Stimulated activated CD4-positive, alpha-beta T cell treated with anti-CD3 and anti-CD28 coated beads, Interleukin-2, amount 100 ng/mL, for 4 hours (primary cell): ENCODE measurements around the gene SEM1.
"Not testable (repeated sequence)": the region's sequence is repeated elsewhere in the genome, so short reads cannot be mapped to it uniquely, and the experiment has no call there.

Experiments used
- DNase-seq: peaks from one replicate; pipeline ENCODE4 v3.0.0-alpha.2; 2020; ENCODE audit warnings: low read depth

The SEM1 gene

DNA sequence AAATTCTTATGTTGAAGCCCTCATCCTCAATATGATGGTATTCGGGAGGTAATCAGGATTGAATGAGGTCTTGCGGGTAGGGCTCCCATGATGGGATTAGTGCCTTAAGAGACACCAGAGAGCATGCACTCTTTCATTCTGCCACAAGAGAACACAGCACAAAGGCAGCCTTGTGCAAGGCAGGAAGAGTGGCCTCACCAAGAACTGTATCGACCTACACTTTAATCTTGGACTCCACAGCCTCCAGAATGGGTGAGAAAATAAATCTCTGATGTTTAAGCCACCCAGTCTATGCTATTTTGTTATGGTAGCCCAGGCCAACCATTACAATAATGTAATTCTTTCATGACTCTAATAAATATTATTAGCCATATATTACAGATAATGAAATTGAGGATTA is 8.4 kb downstream of the SEM1 start:
- DNase-seq: no peak

DNA sequence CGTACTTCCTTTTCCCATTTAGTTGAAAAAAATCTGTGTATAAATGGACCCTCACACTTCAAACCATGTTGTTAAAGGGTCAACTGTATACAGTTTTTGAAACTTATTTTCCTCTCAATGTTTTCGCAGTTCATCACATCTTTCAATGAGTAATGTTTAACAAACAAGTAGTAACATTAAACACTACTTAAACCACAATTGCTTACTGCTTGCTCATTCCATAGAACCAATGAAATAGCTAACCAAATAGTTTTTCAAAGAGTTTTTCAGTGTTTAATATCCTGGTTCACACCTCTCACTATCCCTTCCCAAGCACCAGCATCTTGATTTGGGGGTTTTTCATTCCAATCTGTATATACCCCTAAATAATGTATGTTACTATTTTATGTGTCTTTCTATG is 9.1 kb downstream of the SEM1 start:
- no peak for DNase-seq

DNA sequence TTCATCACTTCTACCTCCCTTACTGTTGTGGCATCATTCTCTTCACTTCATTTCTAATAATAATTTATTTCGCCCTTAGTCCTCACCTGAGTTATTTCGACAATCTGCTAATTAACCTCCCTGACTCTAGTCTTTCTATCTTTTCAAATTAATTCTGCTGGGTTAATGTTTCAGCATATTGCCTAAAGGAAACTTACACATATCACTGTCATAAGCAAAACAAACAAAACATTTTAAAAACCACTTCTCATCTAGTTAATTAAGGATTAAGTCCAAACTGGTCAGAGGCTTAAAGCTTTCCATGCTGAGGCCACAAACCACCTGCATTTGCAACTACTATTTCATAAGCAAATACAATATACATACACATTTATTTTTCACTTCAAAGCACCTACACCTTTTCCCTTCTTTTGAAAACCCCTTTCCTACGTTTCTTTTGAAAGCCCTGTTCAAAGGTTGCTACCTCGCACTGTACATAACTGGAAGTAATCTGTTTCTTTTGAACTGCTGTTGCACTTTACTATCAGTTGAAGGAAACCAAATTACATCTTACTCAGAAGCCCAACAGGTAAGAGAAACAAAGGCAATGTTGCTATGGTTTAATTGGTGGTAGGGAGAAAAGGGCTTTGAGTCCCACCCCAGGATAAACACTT is 10.3 kb downstream of the SEM1 start:
- DNase-seq: no peak

DNA sequence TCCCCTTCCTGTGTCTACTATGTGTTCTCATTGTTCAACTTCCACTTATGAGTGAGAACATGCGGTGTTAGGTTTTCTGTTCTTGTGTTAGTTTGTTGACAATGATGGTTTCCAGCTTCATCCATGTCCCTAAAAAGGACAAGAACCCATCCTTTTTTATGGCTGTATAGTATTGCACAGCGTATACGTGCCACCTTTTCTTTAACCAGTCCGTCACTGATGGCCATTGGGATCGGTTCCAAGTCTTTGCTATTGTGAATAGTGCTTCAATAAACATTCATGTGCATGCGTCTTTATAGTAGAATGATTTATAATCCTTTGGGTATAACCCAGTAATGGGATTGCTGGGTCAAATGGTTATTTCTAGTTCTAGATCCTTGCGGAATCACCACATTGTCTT is 11.2 kb downstream of the SEM1 start:
- DNase-seq: not testable (repeated sequence)

DNA sequence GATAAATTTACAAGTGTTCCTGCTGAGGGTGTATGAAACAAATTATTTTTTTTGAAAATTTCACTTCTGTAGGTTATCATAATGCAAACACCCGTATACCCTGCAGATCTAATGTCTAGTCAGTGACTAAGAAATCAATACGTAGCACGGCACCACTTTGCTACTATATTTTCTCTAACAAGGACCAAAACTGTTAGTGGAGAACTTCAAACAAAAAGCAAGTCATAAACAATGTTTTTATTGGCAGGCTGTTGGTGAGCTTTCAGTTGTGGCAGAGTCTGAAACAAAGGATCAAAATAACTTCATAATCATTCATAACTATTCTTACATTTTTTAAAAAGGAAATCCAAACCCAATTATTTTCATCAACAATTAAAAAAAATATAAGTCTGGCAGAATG is 11.8 kb downstream of the SEM1 start:
- DNase-seq: no peak

DNA sequence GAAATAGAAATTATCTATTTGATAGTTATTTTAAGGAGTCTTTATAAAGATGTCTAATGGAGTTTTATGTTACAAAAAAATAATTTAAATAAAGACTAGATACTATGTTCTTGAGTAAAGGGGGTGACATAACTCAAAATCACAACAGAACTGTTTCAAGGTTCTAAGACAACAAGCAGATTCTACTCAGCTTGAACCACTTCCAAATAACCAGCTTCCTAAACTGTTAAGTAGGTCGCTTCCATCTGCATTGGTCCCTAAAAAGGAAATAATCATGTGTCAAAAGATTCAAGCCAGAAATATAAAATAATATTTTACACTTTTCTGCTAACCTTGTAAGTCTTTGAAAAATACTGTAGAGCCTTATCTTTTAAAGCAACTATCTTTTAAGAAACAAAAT is 14.1 kb downstream of the SEM1 start:
- DNase-seq: no peak

DNA sequence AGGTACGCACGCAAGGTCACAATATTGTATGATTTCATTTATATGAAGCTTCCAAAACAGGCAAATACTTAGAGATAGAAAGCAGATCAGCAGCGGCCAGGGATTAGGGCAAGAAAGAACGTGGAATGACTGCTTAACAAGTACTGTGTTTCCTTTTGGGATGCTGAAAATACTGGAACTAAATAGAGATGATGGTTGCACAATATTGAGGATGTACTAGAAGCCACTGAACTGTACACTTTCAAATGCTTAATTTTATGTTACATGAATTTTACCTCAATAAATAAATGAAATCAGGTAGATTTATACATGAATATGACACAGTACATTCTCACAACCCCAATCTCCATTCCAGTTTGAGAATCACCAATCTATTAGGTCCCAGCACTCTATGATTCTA is 15.6 kb downstream of the SEM1 start:
- DNase-seq: no peak

DNA sequence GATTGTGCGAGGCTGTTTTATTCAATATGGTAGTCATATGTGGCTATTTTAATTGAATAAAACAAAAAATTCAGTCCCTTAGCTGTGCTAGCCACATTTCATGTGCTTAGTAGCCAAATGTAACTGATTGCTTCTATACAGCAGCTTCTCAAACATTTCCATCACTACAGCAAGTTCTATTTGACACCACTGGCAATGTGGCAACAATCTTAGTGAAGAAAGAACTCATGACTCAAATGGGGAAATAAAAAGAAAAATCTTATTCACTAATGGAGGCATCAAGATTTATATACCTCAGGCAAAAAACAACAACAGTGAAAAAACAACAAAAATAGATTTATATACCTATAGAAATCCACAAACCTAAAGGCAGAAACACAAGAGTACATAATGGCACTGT is 17.9 kb downstream of the SEM1 start:
- no peak for DNase-seq

DNA sequence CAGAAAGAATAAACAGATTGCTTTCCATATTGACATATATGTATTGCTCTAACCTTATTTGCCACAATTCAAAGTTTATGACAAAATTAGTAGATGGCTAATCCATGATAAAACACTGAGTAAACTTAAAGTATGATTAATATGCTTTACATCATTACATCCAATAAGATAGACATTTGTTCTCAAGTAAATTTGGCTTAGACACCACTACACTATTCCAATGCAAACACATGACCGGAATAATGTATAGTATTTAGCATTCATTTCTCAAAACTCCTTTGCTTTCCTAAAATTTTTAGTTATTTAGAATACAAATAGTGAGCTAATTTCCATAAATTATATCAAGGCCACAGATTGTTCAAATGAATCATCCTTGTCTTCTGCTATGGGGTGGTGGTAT is 20.2 kb downstream of the SEM1 start:
- no peak for DNase-seq

DNA sequence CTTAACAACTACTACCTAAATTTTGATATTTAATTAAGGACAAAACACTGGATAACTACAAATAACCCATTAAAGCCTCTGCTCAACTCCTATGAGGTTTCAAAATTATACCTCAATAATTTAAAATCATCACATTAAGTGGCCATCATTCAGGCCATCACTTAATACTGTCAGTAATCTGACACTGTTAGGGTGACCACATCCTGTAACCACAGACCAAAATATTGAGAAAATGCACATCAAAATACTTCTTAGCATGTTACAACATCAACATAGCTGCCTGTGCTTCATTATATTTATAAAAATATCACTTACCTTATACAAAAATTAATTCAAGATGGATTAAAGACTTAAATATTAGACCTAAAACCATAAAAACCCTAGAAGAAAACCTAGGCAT is 23.3 kb downstream of the SEM1 start:
- DNase-seq: no peak

DNA sequence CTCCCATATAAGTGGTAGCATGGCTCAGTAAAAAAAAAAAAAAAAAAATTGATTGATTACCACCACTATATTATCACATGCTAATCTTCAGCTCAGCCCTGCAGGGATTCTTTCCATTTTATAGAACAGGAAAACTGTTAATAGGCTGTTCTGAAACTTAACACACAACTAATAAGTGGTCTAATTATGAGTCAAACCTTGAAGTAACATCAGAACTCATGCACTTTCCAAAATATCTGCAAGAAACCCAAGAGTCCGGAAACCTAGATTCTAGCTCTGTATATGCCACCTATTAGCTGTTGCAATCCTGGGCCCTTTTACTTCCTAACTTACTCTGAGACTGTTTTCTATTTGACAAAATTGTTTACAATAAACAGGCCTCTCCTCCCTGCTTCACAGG is 23.9 kb downstream of the SEM1 start:
- no peak for DNase-seq

DNA sequence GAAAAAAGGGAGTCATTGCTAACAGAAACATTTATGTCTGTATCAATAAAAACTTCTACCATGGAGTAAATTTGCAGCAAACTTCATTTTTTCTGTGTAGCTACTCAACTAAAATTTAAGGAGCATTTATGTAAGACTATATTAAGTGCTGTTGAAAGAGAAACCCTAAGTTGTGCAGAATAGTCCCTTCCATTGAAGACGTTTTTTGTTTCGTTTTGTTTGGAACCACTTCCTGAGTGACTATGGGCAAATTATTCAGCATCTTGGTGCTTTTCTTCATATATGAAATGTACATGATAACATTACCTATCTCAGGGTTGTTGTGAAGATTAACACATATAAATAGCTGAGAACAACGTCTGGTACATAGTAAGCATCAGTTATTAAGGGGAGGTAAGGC is 24.3 kb downstream of the SEM1 start:
- no peak for DNase-seq

DNA sequence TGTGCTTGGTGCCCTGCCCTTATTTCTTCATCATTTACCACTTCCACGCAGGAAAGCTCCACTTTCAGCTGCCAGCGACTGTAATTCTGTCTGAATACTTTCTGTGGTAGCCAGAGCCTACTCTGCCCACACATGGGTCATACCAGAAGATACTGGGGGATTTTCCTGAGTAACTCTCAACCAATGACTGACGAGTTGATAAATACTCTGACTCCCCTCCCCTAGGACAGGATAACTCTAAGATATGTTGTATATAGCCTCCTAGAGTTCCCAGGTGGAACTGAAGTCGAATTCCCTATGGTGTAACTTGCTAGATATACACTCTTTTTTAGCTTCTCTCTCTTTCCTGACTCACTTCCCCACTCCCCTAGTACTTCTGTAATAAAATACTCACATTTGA is 29.8 kb downstream of the SEM1 start:
- DNase-seq: no peak

DNA sequence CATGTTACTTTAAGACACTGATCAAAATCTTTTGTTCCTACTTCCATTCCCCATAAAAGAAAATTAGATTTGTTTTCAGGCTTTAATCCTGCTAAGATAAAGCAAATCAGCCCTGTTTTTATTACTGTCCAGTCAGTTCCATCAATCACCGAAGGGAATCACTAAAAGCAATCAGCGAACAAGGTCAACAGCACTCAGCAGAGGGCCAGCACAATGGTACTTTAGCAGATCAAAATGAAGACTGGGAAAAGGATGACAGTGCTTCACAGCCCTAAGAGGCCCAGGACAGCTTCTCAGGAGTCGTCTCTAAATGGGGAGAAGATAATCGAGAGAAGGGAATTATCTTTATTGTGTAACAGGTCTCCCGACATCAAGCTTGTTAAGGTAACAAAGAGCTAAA is 32.7 kb downstream of the SEM1 start:
- DNase-seq: no peak

DNA sequence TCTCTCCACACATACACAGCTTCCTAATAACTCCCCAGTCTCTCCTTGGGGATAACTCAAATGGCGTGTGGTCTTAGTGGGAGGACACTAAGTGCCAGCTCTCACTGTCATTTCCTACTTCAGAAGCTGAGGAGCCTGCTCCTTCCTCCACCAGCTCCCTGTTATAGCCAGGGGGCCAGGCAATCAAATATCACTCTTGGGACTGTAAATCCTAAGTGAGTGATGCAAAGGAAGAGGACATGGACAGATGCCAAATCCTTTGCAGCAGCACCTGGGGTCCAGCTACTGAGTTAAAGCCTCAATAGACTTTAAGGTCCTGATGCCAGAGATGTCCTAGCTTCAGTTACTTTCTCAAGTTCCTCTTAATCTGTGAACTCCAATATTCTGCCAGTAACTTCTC is 34.1 kb downstream of the SEM1 start:
- DNase-seq: no peak

DNA sequence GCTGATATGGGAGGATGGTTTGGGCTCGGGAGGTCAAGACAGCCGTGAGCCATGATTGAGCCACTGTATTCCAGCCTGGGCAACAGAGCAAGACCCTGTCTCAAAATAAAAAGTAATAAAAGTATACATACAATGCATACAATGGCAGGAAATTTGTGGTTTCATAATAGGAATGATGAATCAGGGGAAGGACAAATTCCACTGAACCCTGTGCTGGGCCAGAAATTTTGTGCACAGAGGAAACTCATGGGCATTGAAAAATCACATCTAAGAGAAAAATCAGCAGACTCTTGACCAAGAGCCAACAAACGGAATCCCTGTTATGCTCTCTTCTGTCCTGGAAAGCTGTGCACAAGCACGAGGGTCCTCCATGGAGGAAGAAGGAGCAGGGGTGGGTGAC is 35.1 kb downstream of the SEM1 start:
- no peak for DNase-seq

DNA sequence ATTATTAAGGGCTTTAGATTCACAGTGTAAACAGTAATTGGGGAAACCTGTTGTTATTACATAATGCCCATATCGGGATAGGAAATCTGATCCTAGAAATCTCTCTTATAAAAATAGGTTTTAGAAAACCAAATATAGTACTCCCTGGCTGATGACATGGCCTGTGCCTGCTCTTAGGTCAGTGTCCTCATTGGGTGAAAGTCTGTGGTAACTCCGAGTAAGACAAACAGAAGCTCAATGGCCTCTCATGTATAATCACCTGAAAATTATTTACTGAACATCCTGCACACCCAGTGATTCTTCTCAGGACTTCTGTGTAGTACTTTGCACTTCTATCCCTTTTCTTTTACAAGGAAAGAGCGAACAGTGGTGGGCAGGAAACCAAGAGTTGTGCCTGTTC is 37.8 kb downstream of the SEM1 start:
- no peak for DNase-seq

DNA sequence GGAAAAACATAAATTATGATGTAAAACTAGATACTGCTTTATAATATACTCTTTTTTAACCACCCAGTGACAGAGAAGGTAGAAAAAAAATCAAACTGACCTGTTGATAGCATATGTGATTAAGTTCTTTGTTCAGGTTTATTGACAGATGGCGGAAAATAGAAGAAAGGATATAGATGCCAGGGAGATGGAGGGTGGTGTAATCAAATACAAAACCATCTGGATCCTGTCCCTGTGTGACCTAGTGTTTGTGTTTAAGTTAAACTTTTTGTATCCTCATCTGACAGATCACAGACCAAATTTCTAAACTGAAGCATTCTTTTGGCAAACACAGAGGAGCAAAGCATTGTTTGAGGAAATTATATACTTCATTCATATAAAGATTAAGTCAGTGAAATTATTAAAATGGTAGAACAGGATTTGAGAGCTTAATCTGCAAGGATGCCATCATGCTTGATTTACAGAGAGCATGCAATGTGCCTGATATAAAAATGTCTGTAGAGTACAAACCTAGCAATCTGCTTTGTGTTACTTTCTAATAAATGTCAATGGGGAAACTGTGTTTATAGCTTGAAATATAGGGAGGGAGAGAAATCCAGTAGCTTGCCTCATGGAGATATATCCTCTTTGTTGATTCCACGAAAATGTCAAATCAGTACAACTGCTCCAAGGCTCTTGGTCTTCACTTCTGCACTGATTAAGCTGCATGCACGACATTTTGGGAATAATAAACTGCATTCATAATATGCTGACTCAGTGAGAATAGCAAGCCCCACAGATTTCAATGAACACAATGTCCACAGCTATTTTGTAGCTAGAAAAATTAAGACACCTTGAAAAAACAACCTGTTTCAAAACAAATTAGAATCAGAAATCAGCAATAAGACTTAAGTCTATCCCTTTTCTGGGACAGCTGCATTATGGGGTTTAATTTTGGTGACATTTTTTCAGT is 39.0 kb downstream of the SEM1 start:
- no peak for DNase-seq

DNA sequence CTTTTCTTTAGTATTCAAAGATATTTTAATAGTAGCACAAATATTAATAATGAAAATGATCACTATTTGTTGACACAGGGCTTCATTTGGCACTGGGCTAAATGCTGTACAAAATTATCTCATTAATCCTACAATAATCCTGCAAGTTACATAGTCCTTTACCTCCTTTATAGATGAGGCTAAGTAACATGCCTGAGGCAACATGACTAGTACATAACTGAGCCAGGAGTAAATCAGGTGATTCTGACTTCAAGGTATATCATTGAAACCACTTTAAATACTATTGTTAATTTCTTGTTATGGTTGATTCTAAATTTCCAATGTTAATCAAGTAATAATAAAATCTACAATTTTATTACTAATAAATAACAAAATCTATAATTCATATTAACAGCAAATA is 39.8 kb downstream of the SEM1 start:
- DNase-seq: no peak

DNA sequence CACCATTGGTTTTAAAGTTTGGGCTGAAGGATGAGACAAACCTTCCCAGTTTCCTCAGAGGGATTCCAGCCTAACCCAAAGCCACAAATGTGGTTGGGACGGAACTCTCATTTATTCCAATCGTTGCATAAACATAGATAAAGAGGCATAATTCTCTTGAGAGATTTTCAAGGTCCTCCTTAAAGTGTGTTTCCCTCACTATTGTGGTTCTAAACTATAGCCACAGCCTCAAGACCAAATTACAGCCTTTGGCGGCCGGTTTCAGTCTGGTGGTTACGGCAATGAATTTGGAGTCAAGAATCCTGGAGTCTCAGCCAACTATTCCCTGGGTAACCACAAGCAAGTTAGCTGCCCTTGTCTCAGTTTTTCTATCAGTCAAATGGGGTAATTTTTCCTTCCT is 42.6 kb downstream of the SEM1 start:
- no peak for DNase-seq

DNA sequence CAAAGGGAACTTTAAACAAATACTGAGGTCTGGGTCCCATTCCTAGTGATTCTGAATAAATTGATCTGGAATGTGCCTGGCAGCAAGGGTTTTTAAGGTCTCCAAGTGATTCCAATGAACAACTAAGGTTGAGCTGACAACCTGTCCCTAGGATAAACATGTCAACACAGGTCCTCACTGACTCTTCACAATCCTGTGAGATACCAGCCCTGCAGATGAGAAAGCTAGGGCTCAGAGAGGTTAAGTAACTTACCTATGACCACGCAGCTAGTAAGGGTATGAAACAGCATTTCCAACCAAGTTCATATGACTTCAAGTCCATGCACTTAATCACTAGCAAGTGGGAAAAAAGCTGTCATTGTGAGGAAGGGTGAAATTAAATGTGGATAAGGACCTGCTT is 44.0 kb downstream of the SEM1 start:
- no peak for DNase-seq

DNA sequence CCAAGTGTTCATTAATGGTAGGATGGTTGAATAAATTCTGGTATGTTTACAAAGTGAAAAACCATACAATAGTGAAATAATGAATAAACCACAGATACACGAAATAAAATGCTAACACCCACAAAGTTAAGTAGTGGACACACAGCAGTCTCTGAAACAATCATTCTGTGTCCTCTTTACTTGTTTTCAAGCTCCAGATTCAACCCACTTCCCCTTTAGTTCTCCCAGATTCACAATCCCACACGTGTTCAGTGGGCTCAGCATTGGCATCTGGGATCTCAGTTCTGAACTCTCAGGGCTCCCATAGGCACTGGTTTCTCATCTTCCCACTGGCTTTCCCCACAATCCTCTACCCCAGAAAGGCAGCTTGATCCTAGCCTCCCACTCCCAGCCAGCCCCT is 44.9 kb downstream of the SEM1 start:
- no peak for DNase-seq

DNA sequence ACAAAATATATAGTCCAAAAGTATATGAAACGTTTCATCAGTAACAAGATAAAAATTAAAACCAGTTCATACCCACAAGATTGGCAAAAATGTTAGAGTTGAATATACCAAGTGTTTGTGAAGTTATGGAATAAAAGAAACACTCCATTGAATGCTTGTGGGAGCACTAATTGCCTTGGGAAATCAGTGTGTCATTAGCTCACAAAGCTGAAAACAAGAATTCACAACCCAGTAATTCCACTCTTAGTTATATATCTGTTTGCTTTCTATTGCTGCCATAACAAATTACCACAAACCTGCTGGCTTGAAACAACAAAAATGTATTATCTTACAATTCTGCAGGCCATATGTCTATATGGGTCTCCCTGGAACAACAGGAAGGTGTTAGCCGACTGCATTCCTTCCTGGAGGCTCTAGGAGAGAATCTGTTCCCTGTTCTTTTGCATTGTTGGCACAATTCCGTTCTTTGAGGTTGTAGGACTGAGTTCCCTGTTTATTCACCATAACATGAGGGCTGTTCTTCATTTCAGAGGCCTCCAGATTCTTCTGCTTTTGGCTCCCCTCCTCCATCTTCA is 45.7 kb downstream of the SEM1 start:
- DNase-seq: no peak
